Right renal pelvis (tissue), 4 donors: ENCODE measurements around the gene POLA2. TPM values are rescaled to one million over a fixed set of nuclear protein-coding genes. Genes with fewer than 3 reads are reported as not detected.

Source experiments
- DNase-seq, 4 donors: peaks; one replicate each; pipeline ENCODE4 v3.0.0-alpha.2; 2013; ENCODE audit warnings: low read depth in 4 of 4, low spot score in 3 of 4, missing footprints in 1 of 4
- polyA plus RNA-seq, 4 donors: library from polyadenylated mRNA; unstranded; fragments of 120-200 nt; gene quantifications; one replicate each; pipeline ENCODE4 v1.2.1, GENCODE V29; 2013; ENCODE audit not compliant: insufficient read length in 4 of 4

The POLA2 gene
- polyA plus RNA-seq, 4 donors: 24.4 to 26.8 (median 26.0) TPM

DNA sequence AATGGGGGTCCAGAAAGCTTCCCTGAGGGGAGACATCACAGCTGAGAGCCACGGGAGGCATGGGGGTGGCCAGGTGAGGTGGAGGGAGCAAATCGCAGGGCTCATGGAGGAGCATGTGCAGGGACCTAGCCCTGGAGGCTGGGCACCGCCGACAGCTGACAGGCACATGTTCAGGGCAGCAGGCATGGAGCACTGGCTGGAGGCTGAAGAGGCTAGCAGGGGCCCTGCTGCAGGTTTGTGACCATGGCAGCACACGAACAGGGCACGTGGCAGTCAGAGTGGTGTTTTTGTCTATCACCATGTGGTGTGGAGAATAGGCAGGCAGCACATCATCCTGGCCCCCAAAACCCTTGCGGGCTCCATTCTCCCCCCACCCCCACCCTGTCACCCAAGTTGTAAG lies 42.9 kb downstream of the POLA2 start:
- no peak for DNase-seq

DNA sequence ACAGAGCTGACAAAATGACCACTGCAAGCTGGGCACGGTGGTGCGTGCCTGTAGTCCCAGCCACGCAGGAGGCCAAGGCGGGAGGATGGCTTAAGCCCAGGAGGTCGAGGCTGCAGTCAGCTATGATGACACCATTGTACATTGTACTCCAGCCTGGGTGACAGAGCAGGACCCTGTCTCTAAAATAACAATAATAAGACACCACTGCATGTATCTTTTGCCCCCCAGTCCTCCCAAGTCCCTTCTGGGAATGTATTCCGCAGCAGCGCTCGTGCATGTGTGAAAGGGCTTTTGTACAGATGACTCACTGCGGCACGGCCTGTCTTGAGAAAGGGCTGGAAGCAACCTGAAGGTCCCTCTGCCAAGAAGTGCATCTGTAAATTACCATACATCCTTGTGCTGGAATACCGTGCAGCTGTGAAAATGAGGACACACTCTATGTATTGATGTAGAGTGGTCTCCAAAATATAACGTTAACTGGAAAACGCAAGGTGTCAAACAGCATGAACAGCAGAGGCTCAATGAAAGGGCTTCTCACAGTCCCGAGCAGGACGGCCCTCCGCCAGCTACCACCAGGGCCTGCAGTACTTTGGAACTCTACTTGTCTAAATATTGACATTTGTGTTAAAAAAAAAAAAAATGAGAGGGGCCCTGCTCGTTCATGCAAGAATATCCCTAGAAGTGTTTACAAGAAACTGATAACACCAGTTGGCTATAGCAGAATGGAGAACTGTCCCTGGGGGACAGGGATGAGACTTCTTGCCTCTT lies 43.9 kb downstream of the POLA2 start:
- no peak for DNase-seq

DNA sequence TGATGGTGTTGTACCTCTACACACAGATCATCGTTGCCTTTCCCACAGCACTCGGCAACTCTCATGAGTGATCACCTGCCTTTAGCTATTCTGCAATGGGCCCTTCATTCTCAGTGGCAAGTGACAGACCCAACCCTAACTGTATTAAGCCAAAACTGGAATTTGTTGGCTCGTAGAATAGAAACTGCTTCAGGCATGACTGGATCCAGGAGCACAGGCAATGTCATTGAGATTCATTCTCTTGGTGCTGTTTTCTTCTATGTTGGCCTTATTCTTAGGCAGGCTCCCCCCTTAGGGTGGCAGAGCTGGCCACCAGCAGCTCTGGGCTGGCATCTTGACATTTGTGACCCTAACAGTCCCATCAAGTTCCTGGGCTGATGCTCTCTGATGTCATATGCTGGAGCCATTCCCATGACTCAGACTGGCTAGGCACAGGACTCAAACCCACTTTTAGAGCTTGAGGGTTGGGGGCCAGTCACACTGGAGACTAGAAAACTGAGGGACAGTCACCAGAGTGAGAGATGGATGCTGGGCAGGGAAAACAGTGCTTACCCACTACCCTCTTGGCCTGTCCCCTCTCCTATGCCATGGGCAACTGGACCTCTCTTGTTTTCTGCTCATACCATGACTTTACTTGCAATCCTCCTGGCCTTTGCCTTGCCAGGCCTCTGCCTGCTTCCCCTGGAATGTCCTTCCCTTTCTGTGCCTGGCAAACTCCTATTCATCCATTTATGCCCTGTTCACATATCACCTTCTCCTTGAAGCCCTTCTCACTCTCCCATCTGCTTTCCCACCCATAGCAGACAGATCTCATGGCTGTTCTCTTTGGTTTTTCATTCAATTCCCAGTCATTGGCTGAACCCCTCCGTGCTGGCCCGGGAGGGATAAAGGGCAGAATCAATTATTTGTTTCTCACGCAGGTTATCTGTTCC lies 45.8 kb downstream of the POLA2 start:
- DNase-seq: no peak

DNA sequence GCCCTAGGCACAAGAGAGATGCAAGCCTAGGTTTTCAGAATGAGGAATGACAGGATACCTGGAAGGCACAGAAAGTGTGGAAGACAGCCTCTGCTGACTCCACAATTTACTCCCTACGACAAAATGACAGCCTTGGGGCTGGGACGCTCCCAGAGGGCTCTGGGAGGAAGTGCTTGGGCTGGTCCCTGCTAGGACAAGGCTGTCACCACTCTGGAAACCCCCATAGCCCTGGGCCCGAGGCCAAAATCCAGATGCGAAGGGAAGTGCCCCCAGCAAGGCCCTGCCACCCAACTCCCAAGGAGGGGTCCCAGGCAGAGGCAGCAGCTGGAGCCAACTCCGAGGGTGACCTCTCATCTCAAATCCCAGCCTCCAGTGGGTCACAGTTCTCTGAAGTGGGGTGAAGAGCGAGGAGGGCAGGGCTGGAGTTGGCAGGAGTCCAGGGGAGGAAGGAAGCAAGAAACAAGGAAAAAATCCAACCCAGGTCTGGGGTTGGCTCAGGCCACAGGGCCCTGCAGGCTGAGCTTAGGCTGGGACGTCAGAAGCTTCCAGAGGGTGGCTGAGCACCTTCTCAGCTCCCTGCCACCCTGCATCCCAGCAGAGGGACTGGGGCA lies 46.6 kb downstream of the POLA2 start:
- DNase-seq: no peak

DNA sequence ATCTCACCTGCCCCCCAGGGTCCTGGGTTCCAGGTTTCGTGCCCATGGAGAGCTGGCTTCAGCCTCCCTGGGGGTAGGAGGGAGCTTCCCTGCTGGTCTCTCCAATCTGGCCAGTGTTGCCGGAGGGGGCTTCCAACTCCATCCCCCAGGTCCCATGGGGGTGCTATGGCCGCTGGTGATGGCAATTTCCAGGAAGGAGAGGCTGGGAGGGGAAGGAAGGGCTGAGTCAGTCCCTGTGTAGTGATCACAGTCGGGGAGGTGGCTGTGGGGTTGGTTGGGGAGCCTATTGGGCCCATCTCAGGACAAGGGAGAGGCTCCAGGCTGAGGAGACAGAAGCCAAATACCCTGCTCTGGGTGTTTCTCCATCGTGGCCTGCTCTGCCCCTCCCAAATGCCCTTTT lies 47.2 kb downstream of the POLA2 start:
- DNase-seq: no peak

DNA sequence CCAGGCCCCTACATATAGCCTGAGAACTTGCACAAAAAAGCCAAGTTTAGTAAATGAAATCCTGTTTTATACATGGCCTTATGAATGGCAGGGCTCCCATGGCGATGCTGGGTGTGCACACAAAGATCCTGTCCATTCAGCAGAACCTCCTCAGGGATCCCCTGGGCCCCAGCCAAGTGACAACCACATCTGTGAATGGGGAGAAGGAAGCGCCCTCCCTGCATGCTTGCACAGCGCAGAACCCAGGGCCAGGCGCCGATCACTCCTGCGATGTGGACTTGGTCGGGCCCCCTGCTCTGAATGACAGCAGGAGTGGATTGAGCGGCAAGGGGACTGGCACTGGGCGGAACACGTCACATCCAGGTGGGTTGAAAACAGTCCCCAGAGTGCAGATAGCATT lies 48.5 kb downstream of the POLA2 start:
- DNase-seq: no peak

DNA sequence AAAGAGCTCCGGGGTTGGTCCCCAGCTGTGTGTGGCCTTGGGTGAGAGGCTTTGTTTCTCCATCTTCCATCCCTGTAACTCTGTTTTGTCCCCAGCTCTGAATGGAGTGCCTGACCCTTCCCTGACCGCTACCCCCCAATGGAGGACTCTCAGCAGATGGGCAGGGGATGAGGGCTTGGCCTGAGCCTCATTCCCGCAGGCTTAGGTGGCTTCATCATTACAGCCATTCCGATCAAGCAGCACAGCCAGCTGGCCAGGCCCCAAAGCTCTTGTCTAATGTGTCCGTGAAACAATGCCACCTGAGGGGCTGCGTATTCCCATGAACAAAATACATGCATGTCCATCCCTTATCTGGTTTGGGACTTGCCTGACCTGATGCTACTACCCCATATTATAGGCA lies 49.0 kb downstream of the POLA2 start:
- no peak for DNase-seq

DNA sequence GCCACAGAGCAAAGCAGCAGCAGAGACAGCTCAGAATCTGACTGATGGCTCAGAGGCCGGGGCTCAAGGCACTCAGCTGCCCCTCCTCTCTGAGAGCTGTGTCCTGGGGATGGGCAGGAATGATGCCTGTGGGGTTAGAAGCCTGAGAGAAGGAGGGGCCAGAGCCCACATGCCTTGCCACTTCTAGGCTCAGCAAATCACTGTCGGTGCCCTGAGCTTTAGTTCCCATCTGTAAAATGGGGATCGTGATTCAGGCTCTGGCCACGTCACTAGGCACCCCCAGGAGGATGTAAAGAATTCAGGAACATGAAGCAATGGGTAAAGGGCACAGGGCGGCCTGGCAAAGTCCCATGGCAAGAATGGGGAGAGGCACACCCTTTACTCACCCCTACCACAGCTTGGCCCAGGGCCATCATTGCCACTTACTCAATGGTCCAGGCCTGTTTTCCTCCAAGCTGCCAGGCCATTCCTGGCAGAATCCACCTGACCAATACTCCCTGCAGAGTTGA lies 49.5 kb downstream of the POLA2 start:
- no peak for DNase-seq

DNA sequence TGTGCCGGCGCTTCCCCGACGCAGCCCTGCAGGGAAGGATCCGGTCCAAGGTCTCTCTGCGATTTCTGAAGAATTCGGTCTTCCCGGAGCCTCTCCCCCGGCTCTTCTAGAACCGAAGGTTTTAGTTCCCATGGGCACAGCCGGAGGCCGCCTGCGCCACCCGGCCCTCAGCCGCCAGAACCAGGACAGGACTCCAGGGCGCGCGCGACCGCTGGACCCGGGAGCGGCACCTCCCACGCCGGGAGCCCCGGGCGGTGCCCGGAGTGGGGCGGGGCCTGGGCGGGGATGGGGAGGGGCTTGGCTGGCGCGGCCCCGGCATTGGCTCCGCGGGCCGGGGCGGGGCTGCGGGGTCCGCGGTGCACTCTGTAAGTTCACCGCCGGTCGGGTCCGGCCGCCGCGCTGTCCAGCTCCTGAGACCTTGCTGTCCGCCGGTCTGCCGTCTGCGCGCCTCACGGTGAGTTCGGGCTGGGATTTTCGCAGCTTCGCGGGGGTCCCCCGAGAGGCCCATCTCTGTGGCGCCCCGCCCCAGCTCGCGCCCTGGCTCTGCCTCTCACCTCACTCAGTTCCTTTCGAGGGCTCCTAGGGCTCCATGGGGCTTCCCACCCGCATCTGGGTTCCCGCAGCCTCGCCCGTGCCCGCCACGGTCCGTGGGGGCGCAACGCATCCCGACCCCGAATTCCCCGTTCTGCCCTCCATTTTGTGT lies 52.9 kb downstream of the POLA2 start, which contains the start of gene CDC42EP2:
CDC42EP2 (plus strand) TSS at position 366 of the 703 bp plus-strand sequence. CDS start 6,033 bp downstream, outside the sequence.
- DNase-seq: peak in 3 of 4 donors; percentile 74 to 82 (median 74)

DNA sequence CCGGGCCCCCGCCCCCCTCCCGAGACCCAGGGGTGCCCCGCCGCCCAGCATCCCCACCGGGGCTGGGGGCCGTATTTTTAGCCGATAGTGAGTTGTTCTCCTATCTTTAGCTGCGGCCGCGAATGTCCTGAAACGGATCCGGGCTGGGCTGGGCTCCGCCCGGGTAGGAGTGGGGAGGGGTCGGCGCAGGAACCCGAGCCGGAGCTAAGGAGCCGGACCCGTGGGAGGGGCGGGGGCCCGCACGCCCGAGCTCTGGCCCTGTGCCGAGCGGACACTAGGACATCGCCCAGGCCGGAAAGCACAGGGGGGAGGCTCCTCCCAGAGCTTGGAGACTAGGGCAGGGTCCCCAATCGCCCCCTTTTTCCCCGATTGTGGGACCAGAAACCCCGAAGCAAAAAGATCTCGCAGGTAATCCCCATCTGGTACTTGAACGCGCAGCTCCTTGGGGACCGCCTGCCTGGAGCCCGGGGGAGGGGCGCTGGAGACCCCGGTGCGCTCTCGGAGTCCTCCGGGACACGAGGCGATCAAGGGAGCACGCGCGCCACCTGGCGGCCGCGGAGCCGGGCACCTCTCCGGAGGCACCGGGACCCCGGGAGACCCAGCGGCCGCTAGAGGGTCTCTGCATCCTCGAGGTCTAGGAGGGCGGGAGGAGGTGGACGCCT lies 53.6 kb downstream of the POLA2 start:
- DNase-seq: peak in 3 of 4 donors; percentile 77 to 91 (median 82)

DNA sequence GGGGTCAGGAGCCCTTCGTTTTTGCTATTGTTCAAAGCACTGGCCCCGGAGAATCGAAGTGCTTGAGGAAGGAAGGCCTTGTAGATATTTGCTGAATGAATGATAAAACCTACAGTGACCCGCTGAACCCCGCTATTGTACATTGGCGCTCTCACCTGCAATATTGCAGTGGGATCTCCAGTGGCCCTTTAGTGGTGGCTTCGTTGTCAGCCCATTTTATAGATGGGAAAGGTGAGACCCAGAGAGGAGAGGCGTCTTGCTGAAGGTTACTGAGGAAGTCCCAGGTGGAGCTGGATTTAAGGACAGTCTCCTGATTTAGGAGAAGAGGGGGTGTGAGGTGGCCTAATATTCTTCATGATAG lies 54.1 kb downstream of the POLA2 start:
- DNase-seq: no peak

DNA sequence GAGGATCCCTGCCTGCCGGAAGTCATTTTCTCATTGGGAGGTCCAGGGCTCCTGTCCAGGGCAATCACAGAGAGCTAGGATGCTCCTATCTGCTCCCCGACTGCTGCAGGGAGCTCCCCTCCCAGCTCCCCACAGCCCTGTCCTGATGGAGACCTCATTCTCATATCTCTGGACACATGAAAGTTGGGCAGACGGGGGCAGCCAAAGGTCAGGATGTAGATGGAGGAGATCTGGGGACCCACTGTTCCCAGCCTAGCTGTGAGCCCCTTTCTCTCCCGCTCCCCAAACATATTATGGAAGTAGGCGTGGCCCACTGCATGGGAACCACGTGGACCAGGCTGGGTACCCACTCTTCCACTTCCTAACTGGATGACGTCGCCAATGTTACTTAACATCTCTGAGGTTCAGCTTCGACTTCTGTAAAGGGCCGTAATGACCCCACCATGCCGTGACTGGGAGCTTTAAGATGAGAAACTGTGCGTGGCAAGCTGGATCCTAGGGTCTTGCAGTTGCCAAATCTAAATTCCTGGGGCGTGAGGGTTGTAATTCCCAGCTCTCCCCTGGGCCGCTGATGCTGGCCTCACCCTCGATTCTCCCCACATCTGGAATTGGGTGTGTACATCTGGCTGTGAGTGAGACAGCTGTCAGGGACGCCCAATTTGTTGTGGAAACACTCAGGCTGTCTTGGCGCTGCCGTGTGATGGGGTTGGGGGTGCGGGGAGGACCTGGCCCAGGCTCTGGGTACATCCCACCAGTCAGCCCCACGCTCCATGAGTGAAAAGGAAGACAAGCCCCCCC lies 54.7 kb downstream of the POLA2 start:
- DNase-seq: no peak

DNA sequence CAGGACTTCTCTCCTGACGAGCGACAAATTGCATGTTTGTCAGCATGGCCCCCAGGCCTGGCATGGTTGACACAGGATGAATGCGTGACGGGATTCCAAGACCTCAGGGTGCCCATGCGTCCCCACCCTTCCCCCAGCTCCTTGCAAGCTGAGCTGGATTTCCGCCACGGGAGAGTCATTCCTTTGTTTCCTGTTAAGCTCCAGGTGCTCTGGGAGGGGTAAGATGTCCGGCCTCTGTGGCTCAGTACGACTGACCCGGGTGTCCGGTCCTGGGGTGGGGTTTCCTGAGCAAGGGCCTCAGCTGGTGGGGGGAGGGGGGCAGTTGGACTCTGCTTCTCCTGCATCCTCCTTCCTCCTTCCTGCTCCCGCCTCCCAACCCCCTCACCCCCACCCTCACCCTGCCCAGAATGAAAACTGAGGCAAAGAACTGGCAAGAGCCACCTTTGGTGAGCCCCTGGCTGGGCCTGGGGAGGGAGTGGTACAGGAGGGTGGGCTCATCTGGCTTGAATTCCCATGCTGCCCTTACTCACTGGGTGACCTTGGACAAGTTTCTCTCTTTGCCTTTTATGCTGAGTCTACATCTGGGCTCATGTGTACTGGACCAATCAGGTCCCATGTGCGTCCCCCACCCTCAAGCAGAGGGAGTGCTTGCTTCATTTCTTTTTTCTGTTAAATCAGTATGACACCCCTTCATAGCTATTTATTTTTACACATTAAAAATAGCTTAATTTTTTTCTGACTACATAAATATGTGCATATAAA lies 55.4 kb downstream of the POLA2 start:
- DNase-seq: no peak

DNA sequence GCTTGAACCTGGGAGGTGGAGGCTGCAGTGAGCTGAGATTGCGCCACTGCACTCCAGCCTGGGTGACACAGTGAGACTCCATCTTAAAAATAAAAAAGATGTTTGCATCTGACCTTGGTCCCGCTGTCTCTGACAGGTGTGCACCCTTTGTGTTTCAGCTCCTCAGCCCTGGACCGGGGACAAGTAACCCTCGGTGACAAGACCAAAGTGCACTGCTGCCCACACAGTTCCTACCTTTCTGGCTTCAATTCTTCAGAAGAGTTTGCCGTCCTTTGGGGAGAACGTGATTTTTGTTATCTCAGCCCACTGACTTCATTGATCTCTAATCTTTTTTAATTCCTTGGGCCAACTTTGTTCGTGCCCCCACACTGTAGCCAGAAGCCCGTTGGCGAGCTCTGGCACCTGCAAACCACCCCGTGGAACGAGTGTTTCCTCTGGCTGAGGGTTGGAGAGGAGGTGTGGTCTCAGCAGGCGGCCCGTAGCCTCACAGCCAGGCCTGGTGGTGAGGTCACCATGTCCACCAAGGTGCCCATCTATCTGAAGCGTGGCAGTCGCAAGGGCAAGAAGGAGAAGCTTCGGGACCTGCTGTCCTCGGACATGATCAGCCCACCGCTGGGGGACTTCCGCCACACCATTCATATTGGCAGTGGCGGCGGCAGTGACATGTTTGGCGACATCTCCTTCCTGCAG lies 58.8 kb downstream of the POLA2 start:
- no peak for DNase-seq

DNA sequence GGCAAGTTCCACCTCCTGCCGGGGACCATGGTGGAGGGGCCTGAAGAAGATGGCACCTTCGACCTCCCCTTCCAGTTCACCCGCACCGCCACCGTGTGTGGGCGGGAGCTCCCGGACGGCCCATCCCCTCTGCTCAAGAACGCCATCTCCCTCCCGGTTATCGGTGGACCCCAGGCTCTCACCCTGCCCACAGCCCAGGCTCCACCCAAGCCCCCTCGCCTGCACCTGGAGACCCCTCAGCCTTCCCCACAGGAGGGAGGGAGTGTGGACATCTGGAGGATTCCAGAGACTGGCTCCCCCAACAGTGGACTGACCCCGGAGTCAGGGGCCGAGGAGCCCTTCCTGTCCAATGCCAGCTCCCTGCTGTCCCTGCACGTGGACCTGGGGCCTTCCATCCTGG lies 59.3 kb downstream of the POLA2 start:
- DNase-seq: no peak

DNA sequence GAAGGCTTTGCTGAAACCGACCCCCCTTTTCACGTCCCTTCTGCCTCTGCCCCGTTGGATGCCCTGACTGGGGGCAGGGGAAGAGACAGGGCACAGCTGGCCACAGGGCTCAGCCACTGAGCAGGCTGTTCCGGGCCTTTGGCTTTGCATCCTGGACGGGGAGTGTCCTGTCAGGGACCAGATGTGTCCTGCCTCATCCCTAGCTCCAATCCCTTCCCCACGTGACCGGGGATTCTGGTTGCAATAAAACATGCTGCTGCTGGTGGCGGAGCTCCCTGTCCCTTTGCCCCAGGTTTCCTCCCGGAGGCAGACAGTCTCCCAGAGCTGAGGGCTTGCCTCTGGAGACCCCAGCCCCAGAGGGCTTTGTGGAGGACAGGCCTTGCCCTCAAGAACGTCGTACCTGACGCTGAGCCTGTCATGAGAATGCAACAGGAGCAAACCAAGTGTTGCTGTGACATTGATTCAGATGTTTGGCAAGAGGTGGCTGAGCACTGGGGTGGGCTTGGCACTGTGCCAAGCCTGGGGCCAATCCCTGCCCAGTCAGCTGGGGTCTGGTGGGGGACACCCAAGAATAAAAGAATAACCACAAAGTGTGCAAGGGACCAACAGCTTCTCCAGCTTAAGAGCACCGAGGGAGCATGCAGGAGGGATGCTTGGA lies 60.2 kb downstream of the POLA2 start:
- DNase-seq: no peak

DNA sequence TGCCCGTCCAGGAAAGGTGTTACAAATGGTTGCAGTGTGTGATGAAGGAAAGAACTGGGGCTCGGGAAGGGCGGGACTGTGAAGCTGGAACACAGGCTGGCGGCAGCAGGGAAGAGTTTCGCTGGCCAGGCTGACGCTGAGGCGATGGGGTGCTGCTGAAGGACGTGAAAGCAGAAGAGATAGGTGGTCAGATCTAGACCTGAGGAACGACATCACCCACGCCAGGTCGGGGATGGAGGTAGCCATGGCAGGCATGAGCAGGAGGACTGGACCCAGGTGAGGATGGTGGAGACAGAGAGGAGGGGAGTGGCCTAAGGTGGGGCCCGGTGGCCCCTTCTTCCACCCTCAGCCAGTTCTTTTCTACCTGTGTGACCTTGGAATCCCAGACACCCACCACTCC lies 62.1 kb downstream of the POLA2 start:
- no peak for DNase-seq
